Measurements from ENCODE around the gene L3HYPDH.

DNA sequence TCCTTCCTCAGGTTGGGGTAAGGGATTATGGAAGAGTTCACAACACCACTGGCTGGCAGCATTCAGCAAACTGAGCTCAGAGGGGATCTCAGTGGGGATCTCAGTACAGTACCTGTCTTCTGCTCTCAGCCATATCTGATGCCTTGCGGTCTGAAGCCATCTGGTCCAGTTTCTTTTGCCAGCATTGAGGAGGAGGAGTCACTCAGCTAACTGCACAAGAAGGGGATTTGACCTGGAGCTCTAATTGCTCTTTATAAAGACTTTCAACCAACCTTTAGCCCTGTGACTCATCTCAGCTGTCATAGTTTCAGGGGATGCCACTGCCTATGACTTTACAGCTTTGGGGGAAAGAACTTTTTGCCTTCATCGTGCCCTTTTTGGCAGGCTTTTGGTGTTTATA lies 45.0 kb upstream of the L3HYPDH start:
- TF ChIP-seq, protein P1, sequence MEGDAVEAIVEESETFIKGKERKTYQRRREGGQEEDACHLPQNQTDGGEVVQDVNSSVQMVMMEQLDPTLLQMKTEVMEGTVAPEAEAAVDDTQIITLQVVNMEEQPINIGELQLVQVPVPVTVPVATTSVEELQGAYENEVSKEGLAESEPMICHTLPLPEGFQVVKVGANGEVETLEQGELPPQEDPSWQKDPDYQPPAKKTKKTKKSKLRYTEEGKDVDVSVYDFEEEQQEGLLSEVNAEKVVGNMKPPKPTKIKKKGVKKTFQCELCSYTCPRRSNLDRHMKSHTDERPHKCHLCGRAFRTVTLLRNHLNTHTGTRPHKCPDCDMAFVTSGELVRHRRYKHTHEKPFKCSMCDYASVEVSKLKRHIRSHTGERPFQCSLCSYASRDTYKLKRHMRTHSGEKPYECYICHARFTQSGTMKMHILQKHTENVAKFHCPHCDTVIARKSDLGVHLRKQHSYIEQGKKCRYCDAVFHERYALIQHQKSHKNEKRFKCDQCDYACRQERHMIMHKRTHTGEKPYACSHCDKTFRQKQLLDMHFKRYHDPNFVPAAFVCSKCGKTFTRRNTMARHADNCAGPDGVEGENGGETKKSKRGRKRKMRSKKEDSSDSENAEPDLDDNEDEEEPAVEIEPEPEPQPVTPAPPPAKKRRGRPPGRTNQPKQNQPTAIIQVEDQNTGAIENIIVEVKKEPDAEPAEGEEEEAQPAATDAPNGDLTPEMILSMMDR (IDR thresholded peaks at IDR 0.05) = no peak
- no peak for TF ChIP-seq POLR2A (IDR thresholded peaks at IDR 0.05)
